DOHH2 (cell line): Measurements from ENCODE around the gene ABCB7.
"Not testable (repeated sequence)": the region's sequence is repeated elsewhere in the genome, so short reads cannot be mapped to it uniquely, and the experiment has no call there.

ENCODE experiments used
- H3F3A ChIP-seq: fragments of 200-600 bp; sonication (generic), shearing (Covaris generic); 2 replicates; pipeline ENCODE4 v1.6.0; 2016; ENCODE audit warnings: antibody characterized with exemption, mild to moderate bottlenecking; ENCODE audit not compliant: control insufficient read depth, insufficient read depth
- H3K27ac ChIP-seq: fragments of 200-600 bp; sonication (generic); 2 replicates; pipeline ENCODE4 v1.5.1; 2014; ENCODE audit warnings: low read depth, mild to moderate bottlenecking, low read length, moderate library complexity
- H3K27me3 ChIP-seq: fragments of 200-600 bp; sonication (generic); 2 replicates; pipeline ENCODE4 v1.6.1; 2014; ENCODE audit warnings: mild to moderate bottlenecking, low read length, mixed read lengths; ENCODE audit not compliant: control insufficient read depth
- H3K36me3 ChIP-seq: fragments of 200-600 bp; sonication (generic); 2 replicates; pipeline ENCODE4 v1.6.1; 2014; ENCODE audit warnings: mild to moderate bottlenecking, low read length, moderate library complexity, mixed read lengths; ENCODE audit not compliant: control insufficient read depth
- H3K4me1 ChIP-seq: fragments of 200-600 bp; sonication (generic); 2 replicates; pipeline ENCODE4 v1.6.1; 2014; ENCODE audit warnings: mild to moderate bottlenecking, low read length, mixed read lengths; ENCODE audit not compliant: control insufficient read depth
- H3K4me2 ChIP-seq: fragments of 200-600 bp; sonication (generic); 2 replicates; pipeline ENCODE4 v1.6.0; 2014; ENCODE audit warnings: mild to moderate bottlenecking, low read length, moderate library complexity
- H3K4me3 ChIP-seq: fragments of 200-600 bp; sonication (generic); 2 replicates; pipeline ENCODE4 v1.5.1; 2014; ENCODE audit warnings: mild to moderate bottlenecking, low read length, mixed read lengths
- H3K79me2 ChIP-seq: fragments of 200-600 bp; sonication (generic); 2 replicates; pipeline ENCODE4 v1.6.1; 2014; ENCODE audit warnings: mild to moderate bottlenecking, low read length, mixed read lengths; ENCODE audit not compliant: control insufficient read depth
- H3K9me2 ChIP-seq: fragments of 200-600 bp; sonication (generic); replicated peaks from 2 replicates; pipeline ENCODE4 v1.6.1; 2014; ENCODE audit warnings: mild to moderate bottlenecking, low read length, mixed read lengths; ENCODE audit not compliant: control insufficient read depth
- H3K9me3 ChIP-seq: fragments of 200-600 bp; sonication (generic); 2 replicates; pipeline ENCODE4 v1.6.1; 2014; ENCODE audit warnings: antibody characterized with exemption, low read length, mixed read lengths; ENCODE audit not compliant: control insufficient read depth, insufficient read depth
- H4K20me1 ChIP-seq: fragments of 200-600 bp; sonication (generic); 2 replicates; pipeline ENCODE4 v1.6.0; 2014; ENCODE audit warnings: low read depth, mild to moderate bottlenecking, antibody characterized with exemption, low read length, moderate library complexity; ENCODE audit not compliant: control insufficient read depth, insufficient read depth
- CTCF ChIP-seq: fragments of 200-600 bp; sonication (generic); IDR thresholded peaks from one replicate; pipeline ENCODE4 v1.5.1; 2014; ENCODE audit warnings: antibody characterized with exemption, mild to moderate bottlenecking, low read depth, low read length; ENCODE audit not compliant: poor library complexity, severe bottlenecking
- EZH2phosphoT487 ChIP-seq: fragments of 200-600 bp; sonication (generic); IDR thresholded peaks from 2 replicates; pipeline ENCODE4 v1.6.1; 2017; ENCODE audit warnings: borderline replicate concordance, mild to moderate bottlenecking, antibody characterized with exemption, low read length, moderate library complexity, mixed read lengths

ABCB7 gene

GRCh38 chrX:75155827-75156525 lies at the start of gene ABCB7:
Gene ABCB7, minus strand, starts transcription at chrX:75156283. Its CDS starts 11 bp downstream, at chrX:75156272.
- Histone ChIP-seq H3K27ac (peak within 1 kb of the TSS; percentile 59), H3K4me1 (peaks cover 16% of the 10 kb centered on the region), H3K27me3 (no peaks in the 10 kb centered on the region), H3K9me3 (no peaks in the 10 kb centered on the region), H3F3A (no peaks in the 10 kb centered on the region), H4K20me1 (no peaks in the 10 kb centered on the region), H3K4me3 (peak within 1 kb of the TSS; percentile 94), H3K4me2 (peak within 1 kb of the TSS; percentile 80), H3K36me3 (no peaks in the 10 kb centered on the region), H3K79me2 (peaks cover 50% of the 10 kb centered on the region), H3K9me2 (no peaks in the 10 kb centered on the region)
- TF ChIP-seq EZH2phosphoT487 (no peak), CTCF (no peak)

- not testable (repeated sequence) for H3K4me1 ChIP-seq, H3K27ac ChIP-seq, H3F3A ChIP-seq, H3K4me2 ChIP-seq, H3K36me3 ChIP-seq, H3K9me3 ChIP-seq, H3K4me3 ChIP-seq, H3K79me2 ChIP-seq, H3K9me2 ChIP-seq, H3K27me3 ChIP-seq, H4K20me1 ChIP-seq
These were observed 32.5 kb upstream of the ABCB7 start for GRCh38 chrX:75188415-75189206.

GRCh38 chrX:75181721-75182120 lies 25.6 kb upstream of the ABCB7 start:
- H3F3A ChIP-seq, result no peaks in the 10 kb centered on the region
- no peaks in the 10 kb centered on the region for H3K9me3 ChIP-seq
- no peak for TF ChIP-seq EZH2phosphoT487
- no peak for TF ChIP-seq CTCF
- no peaks in the 10 kb centered on the region for H3K36me3 ChIP-seq
- H3K27ac ChIP-seq, result no peak overlapping the region
- no peaks in the 10 kb centered on the region for H3K27me3 ChIP-seq
- no peak overlapping the region for H3K4me2 ChIP-seq
- H3K4me1 ChIP-seq, result no peaks in the 10 kb centered on the region
- H3K9me2 ChIP-seq, result no peaks in the 10 kb centered on the region
- no peaks in the 10 kb centered on the region for H3K79me2 ChIP-seq
- no peak overlapping the region for H3K4me3 ChIP-seq
- no peaks in the 10 kb centered on the region for H4K20me1 ChIP-seq

GRCh38 chrX:75179536-75180293 lies 23.6 kb upstream of the ABCB7 start:
- H3F3A ChIP-seq, H3K79me2 ChIP-seq, H3K4me1 ChIP-seq, H3K4me2 ChIP-seq, H3K4me3 ChIP-seq, H4K20me1 ChIP-seq, H3K27ac ChIP-seq, H3K27me3 ChIP-seq, H3K9me3 ChIP-seq, H3K9me2 ChIP-seq, H3K36me3 ChIP-seq: not testable (repeated sequence)

- H4K20me1 ChIP-seq, H3K79me2 ChIP-seq, H3K27me3 ChIP-seq, H3K4me3 ChIP-seq, H3K4me2 ChIP-seq, H3F3A ChIP-seq, H3K4me1 ChIP-seq, H3K36me3 ChIP-seq, H3K27ac ChIP-seq, H3K9me2 ChIP-seq, H3K9me3 ChIP-seq: not testable (repeated sequence)
These were observed 16.3 kb upstream of the ABCB7 start for GRCh38 chrX:75172257-75172890.
